RWPE2 (cell line): ENCODE data around the gene SLX4IP.

Experiments used
- ATAC-seq: fragments of 200-7000 bp; cut with Tn5 transposase; 3 replicates; pipeline ENCODE4 v1.9.1; 2021; ENCODE audit warnings: low read depth
- DNase-seq: peaks from one replicate; pipeline ENCODE4 v3.0.0-alpha.2; 2020; ENCODE audit warnings: low spot score
- H3K27ac ChIP-seq: fragments of 450-650 bp; 2 replicates; pipeline ENCODE4 v1.5.1; 2017; ENCODE audit warnings: mild to moderate bottlenecking; ENCODE audit not compliant: poor library complexity, severe bottlenecking
- H3K27me3 ChIP-seq: fragments of 250-450 bp; sonication (Bioruptor Pico); 2 replicates; pipeline ENCODE4 v1.5.1; 2021; ENCODE audit warnings: mild to moderate bottlenecking, moderate library complexity; ENCODE audit not compliant: insufficient read depth, poor library complexity, severe bottlenecking
- H3K36me3 ChIP-seq: fragments of 250-450 bp; sonication (Bioruptor Pico); 2 replicates; pipeline ENCODE4 v1.5.1; 2020; ENCODE audit warnings: low read depth, mild to moderate bottlenecking, moderate library complexity
- H3K4me1 ChIP-seq: fragments of 250-450 bp; sonication (Bioruptor Pico); 2 replicates; pipeline ENCODE4 v1.5.1; 2021; ENCODE audit warnings: mild to moderate bottlenecking, moderate library complexity; ENCODE audit not compliant: insufficient read depth, poor library complexity, severe bottlenecking
- H3K4me3 ChIP-seq: fragments of 250-450 bp; sonication (Bioruptor Pico); 2 replicates; pipeline ENCODE4 v1.5.1; 2021; ENCODE audit warnings: mild to moderate bottlenecking, moderate library complexity; ENCODE audit not compliant: severe bottlenecking
- H3K9me3 ChIP-seq: fragments of 250-450 bp; sonication (Bioruptor Pico); 2 replicates; pipeline ENCODE4 v1.5.1; 2021; ENCODE audit warnings: mild to moderate bottlenecking, moderate library complexity; ENCODE audit not compliant: severe bottlenecking
- TF ChIP-seq, protein P1 (sequence below): fragments of 450-650 bp; IDR thresholded peaks from one replicate; pipeline ENCODE4 v1.5.1; 2017; ENCODE audit warnings: mild to moderate bottlenecking, moderate library complexity; ENCODE audit not compliant: poor library complexity, severe bottlenecking

SLX4IP gene

DNA sequence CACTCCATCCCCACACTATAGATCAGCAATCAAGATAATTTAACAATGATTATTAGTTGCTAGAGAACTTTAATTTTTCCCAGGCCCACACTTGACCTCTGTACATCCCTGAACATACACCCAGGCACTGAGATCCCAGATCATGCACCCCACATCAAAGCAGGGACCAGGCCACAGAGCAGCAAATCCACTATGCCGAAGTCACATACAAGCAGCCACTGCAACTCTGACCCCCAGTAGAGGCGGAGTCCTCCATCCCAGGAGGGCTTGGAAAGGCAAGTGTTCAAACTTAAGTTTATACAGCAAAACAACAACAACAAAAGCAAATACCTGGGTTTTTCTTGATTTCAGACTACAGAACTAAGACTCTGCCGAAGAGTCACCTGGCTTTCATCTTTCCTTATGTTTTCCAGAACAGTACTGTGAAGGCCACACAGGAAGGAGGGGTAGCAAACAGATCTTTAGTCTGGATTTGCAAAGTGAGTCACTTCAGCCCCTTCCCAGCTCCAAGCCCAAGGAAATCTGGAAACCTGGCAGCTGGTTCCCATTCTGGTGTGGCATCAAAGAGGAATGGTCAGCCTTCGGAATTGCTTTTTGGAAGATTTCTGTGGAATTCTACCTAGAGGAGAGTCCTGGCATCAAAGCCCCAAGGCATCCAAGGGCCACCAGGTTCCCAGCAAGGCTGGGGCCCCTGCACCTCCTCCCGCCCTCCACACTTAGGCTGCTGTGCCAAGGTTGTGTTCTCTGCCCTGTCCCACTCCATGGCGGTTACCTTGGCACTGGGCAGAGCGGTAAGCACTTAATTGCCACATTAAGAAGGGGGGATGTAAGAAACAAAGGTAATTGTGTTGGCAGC lies 231.3 kb downstream of the SLX4IP start:
- peaks cover 97% of the 10 kb centered on the region for H3K36me3 ChIP-seq
- H3K4me1 ChIP-seq = peaks cover 52% of the 10 kb centered on the region

DNA sequence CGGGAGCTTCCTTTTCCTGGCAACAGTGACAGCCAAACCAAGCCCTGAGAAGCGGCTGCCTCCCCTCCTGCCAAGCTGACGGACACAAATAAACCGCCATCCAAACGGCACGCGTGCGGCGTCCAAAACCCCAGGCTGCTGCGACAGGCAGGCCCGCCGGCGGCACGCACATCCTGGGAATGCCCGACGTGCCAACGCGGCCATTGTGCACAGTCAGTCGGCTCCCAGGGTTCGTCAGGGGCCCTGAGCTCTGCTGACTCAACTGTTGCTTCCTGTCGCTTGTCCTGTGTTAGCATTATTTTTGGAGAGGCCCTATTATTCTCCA lies 231.9 kb downstream of the SLX4IP start:
- DNase-seq (no peak), ATAC-seq (no peak)
- peaks cover 52% of the 10 kb centered on the region for H3K4me1 ChIP-seq
- peak overlapping the region; percentile 92 for H3K27ac ChIP-seq
- TF ChIP-seq, protein P1, sequence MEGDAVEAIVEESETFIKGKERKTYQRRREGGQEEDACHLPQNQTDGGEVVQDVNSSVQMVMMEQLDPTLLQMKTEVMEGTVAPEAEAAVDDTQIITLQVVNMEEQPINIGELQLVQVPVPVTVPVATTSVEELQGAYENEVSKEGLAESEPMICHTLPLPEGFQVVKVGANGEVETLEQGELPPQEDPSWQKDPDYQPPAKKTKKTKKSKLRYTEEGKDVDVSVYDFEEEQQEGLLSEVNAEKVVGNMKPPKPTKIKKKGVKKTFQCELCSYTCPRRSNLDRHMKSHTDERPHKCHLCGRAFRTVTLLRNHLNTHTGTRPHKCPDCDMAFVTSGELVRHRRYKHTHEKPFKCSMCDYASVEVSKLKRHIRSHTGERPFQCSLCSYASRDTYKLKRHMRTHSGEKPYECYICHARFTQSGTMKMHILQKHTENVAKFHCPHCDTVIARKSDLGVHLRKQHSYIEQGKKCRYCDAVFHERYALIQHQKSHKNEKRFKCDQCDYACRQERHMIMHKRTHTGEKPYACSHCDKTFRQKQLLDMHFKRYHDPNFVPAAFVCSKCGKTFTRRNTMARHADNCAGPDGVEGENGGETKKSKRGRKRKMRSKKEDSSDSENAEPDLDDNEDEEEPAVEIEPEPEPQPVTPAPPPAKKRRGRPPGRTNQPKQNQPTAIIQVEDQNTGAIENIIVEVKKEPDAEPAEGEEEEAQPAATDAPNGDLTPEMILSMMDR = no peak
- H3K27me3 ChIP-seq = no peaks in the 10 kb centered on the region
- H3K4me3 ChIP-seq = no peak overlapping the region
- no peaks in the 10 kb centered on the region for H3K9me3 ChIP-seq
- H3K36me3 ChIP-seq = peaks cover 96% of the 10 kb centered on the region

More for the DNA sequence above, 231.3 kb downstream of the SLX4IP start:
- TF ChIP-seq, protein P1 = no peak
- H3K27ac ChIP-seq = peak overlapping the region; percentile 92
- H3K9me3 ChIP-seq = no peaks in the 10 kb centered on the region
- DNase-seq = no peak
- H3K4me3 ChIP-seq = no peak overlapping the region
- ATAC-seq = no peak
- no peaks in the 10 kb centered on the region for H3K27me3 ChIP-seq

DNA sequence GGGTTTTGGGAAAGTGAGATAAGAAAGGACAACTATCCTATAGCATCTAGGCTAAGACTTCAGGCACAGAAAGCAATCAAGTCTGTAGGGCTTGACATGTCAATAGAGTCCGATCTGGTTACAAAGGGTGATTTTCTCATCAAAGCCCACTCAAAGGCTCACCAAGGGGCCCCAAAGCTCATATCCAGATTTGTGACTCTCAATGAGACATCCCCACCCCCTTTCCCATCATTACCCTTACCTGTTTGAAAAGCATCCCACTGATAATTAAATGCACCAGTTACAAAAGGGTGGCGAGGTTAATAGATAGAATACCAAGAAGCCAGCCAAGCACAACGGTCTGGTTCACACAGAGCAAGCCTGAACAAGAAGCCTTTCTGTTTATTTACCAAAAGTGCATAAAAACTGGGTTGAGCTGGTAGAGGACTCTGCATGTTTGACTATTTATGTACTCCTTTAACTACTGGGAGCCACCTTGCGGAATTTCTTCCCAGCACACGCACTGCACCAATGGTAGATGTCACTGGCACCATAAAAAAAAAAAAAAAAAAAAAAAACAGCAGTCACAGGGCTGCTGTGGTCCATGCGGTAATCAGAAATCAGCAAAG lies 232.6 kb downstream of the SLX4IP start:
- peaks cover 52% of the 10 kb centered on the region for H3K4me1 ChIP-seq
- peaks cover 96% of the 10 kb centered on the region for H3K36me3 ChIP-seq
- ATAC-seq (peak; percentile 25), DNase-seq (no peak)
- no peak overlapping the region for H3K4me3 ChIP-seq
- TF ChIP-seq, protein P1 = peak; percentile 52
- no peaks in the 10 kb centered on the region for H3K9me3 ChIP-seq
- H3K27me3 ChIP-seq = no peaks in the 10 kb centered on the region
- H3K27ac ChIP-seq = peak overlapping the region; percentile 92

DNA sequence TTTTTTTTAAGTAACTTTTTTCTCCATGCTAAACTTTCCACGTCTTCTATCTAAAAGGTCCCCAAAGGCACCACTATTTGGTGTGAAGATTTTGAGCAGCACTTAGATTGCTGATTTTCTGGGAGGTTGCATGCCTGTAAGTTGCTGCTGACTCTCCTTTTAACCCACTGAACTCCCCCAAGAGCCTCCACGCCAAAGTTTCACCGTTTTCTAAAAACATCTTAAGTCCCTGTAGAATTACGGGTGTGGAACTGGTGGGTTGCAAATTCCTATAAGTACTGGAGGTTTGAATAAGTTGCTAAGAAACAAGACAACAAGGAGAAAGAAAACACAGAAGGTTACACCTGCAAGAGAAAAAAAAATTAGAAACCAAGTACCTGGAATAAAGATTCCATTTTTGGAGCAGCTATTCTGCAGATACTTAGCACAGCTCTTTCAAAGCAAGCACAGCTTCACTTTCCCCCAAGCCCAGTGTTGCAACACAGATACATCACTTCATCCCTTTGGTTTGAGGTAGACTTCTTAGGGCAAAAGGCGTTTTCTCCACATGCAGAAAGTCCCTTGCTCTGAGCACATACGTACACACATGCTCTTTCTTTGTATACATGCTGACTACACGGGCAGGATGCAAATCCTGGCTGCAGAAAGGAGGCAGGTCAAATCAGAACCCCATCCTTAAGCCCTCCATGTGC lies 233.7 kb downstream of the SLX4IP start:
- DNase-seq (no peak), ATAC-seq (no peak)
- peaks cover 50% of the 10 kb centered on the region for H3K4me1 ChIP-seq
- peak overlapping the region; percentile 92 for H3K27ac ChIP-seq
- H3K36me3 ChIP-seq = peaks cover 86% of the 10 kb centered on the region
- TF ChIP-seq, protein P1 = no peak
- H3K9me3 ChIP-seq = no peaks in the 10 kb centered on the region
- H3K27me3 ChIP-seq = no peaks in the 10 kb centered on the region
- no peak overlapping the region for H3K4me3 ChIP-seq
